K562 (cell line): Measurements from ENCODE around the gene DIAPH3. TPM values are rescaled to one million over a fixed set of nuclear protein-coding genes. Genes with fewer than 3 reads are reported as not detected.

Experiments used
- EP300 ChIP-seq: IDR thresholded peaks from 2 replicates; pipeline ENCODE4 v1.6.1; 2012; ENCODE audit warnings: low read length, improper control_type of control experiment
- HMG20A ChIP-seq: fragments of 450-650 bp; formaldehyde crosslinking; conservative IDR thresholded peaks from 2 replicates; pipeline ENCODE4 v1.4.0; 2020; ENCODE audit warnings: mild to moderate bottlenecking, mixed read lengths
- HNRNPLL ChIP-seq: fragments of 200-400 bp; formaldehyde crosslinking; IDR thresholded peaks from 2 replicates; pipeline ENCODE4 v1.6.1; 2017; ENCODE audit warnings: low read length, low read depth, mild to moderate bottlenecking; ENCODE audit not compliant: poor library complexity, severe bottlenecking
- MIER1 ChIP-seq: fragments of 450-650 bp; IDR thresholded peaks from 2 replicates; pipeline ENCODE4 v1.6.1; 2016; ENCODE audit warnings: antibody characterized with exemption, mild to moderate bottlenecking, low read depth
- PHF20 ChIP-seq: fragments of 450-650 bp; IDR thresholded peaks from 2 replicates; pipeline ENCODE4 v1.6.1; 2018; ENCODE audit not compliant: partially characterized antibody
- POLR2A ChIP-seq: fragments of 450-650 bp; conservative IDR thresholded peaks from 2 replicates; pipeline ENCODE4 v1.6.1; 2016
- PTBP1 ChIP-seq: fragments of 200-400 bp; formaldehyde crosslinking; IDR thresholded peaks from 2 replicates; pipeline ENCODE4 v1.6.1; 2017; ENCODE audit warnings: low read depth, low read length
- SMARCE1 ChIP-seq: fragments of 450-650 bp; IDR thresholded peaks from 2 replicates; pipeline ENCODE4 v1.7.1; 2016; ENCODE audit warnings: mild to moderate bottlenecking
- SPI1 ChIP-seq: IDR thresholded peaks from 2 replicates; pipeline ENCODE4 v1.6.1; 2011; ENCODE audit warnings: low read depth, low read length, control low read depth, borderline replicate concordance
- SRF ChIP-seq, 2 experiments: fragments of 250-450, 450-650 bp in 1 of 2; sonication (Bioruptor Pico) in 1 of 2; sonication (generic) in 1 of 2; formaldehyde crosslinking; IDR thresholded peaks; 2 replicates each; pipeline versions ENCODE4 v1.5.0 to v1.5.1; 2020 to 2022; ENCODE audit warnings: mild to moderate bottlenecking in 1 of 2, missing genetic modification reagents in 1 of 2
- SRSF7 ChIP-seq: fragments of 200-400 bp; formaldehyde crosslinking; optimal IDR thresholded peaks from 2 replicates; pipeline ENCODE3; 2017; ENCODE audit warnings: mild to moderate bottlenecking, low read depth, low read length
- TEAD4 ChIP-seq, 2 experiments: sonication (generic) in 1 of 2; formaldehyde crosslinking in 1 of 2; IDR thresholded peaks; 2 replicates each; pipeline versions ENCODE4 v1.6.1 to v1.8.0; 2012 to 2022; ENCODE audit warnings: borderline replicate concordance in 1 of 2, inconsistent platforms in 1 of 2, low read length in 1 of 2, mild to moderate bottlenecking in 1 of 2, missing genetic modification reagents in 1 of 2
- polyA plus RNA-seq, 8 experiments: library from polyadenylated mRNA; depleted of rRNA in 4 of 8; stranded (reverse) in 5 of 8; unstranded in 3 of 8; fragments of >200 nt; fragmentation: Nextera tagmentation in 2 of 8; fragmentation: Illumina TruSeq in 1 of 8; extraction: Ambion mirVana in 2 of 8; extraction: Trizol in 1 of 8; gene quantifications; 2 replicates each; pipeline versions ENCODE4 v1.2.1 to v1.2.3, GENCODE V29; 2011 to 2014; ENCODE audit warnings: inconsistent platforms in 1 of 8, missing spikeins in 1 of 8
- total RNA-seq, 7 experiments: library from RNA; depleted of rRNA in 6 of 7; stranded (reverse); fragments of >200 nt in 6 of 7; fragmentation: Illumina TruSeq in 2 of 7; extraction: Trizol in 2 of 7; gene quantifications; 2 replicates each; pipeline versions ENCODE4 v1.2.1 to v1.2.3, GENCODE V29; 2011 to 2021; ENCODE audit warnings: low replicate concordance in 1 of 7
- TF ChIP-seq, protein P1 (sequence below): fragments of 250-450 bp; sonication (Bioruptor Pico); IDR thresholded peaks from 2 replicates; pipeline ENCODE4 v1.9.0; 2021; ENCODE audit warnings: mild to moderate bottlenecking, inconsistent platforms
- TF ChIP-seq, protein P2 (sequence below): fragments of 450-650 bp; IDR thresholded peaks from 2 replicates; pipeline ENCODE4 v1.6.1; 2016
- TF ChIP-seq, protein P3 (sequence below): IDR thresholded peaks from 2 replicates; pipeline ENCODE4 v1.6.1; 2012; ENCODE audit warnings: low read depth, low read length, improper control_type of control experiment, borderline replicate concordance
- TF ChIP-seq, protein P4 (sequence below): fragments of 450-650 bp; IDR thresholded peaks from 2 replicates; pipeline ENCODE4 v1.6.1; 2016; ENCODE audit warnings: antibody characterized with exemption
- TF ChIP-seq, protein P5 (sequence below), 3 experiments: fragments of 200-800 bp in 1 of 3; fragments of 250-450 bp in 1 of 3; fragments of 450-650 bp in 1 of 3; sonication (Bioruptor Pico) in 1 of 3; sonication (Bioruptor generic) in 1 of 3; formaldehyde crosslinking in 1 of 3; IDR thresholded peaks; 2 replicates each; pipeline versions ENCODE4 v1.6.1 to v1.8.0; 2016 to 2022; ENCODE audit warnings: mild to moderate bottlenecking in 2 of 3, missing genetic modification characterization in 2 of 3, missing compliant biosample characterization in 1 of 3, moderate library complexity in 1 of 3

DIAPH3 gene
- total and polyA plus RNA-seq, 9 of the 15 experiments (the other 6 are each of a cell fraction or from before 2014, with no cell fraction given): 9.0 to 18.7 (median 14.7) TPM

- TF ChIP-seq, protein P1, sequence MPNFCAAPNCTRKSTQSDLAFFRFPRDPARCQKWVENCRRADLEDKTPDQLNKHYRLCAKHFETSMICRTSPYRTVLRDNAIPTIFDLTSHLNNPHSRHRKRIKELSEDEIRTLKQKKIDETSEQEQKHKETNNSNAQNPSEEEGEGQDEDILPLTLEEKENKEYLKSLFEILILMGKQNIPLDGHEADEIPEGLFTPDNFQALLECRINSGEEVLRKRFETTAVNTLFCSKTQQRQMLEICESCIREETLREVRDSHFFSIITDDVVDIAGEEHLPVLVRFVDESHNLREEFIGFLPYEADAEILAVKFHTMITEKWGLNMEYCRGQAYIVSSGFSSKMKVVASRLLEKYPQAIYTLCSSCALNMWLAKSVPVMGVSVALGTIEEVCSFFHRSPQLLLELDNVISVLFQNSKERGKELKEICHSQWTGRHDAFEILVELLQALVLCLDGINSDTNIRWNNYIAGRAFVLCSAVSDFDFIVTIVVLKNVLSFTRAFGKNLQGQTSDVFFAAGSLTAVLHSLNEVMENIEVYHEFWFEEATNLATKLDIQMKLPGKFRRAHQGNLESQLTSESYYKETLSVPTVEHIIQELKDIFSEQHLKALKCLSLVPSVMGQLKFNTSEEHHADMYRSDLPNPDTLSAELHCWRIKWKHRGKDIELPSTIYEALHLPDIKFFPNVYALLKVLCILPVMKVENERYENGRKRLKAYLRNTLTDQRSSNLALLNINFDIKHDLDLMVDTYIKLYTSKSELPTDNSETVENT (CRISPR knock-in tag): no peak
- TF ChIP-seq EP300: peak; percentile 90
- TF ChIP-seq, protein P2, sequence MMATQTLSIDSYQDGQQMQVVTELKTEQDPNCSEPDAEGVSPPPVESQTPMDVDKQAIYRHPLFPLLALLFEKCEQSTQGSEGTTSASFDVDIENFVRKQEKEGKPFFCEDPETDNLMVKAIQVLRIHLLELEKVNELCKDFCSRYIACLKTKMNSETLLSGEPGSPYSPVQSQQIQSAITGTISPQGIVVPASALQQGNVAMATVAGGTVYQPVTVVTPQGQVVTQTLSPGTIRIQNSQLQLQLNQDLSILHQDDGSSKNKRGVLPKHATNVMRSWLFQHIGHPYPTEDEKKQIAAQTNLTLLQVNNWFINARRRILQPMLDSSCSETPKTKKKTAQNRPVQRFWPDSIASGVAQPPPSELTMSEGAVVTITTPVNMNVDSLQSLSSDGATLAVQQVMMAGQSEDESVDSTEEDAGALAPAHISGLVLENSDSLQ: peak; percentile 76
- no peak for TF ChIP-seq PTBP1
- TF ChIP-seq, protein P3, sequence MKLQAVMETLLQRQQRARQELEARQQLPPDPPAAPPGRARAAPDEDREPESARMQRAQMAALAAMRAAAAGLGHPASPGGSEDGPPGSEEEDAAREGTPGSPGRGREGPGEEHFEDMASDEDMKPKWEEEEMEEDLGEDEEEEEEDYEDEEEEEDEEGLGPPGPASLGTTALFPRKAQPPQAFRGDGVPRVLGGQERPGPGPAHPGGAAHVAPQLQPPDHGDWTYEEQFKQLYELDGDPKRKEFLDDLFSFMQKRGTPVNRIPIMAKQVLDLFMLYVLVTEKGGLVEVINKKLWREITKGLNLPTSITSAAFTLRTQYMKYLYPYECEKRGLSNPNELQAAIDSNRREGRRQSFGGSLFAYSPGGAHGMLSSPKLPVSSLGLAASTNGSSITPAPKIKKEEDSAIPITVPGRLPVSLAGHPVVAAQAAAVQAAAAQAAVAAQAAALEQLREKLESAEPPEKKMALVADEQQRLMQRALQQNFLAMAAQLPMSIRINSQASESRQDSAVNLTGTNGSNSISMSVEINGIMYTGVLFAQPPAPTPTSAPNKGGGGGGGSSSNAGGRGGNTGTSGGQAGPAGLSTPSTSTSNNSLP: peak; percentile 56; the same call in 1 of the 2 replicates
- TF ChIP-seq SMARCE1: peak; percentile 83
- no peak for TF ChIP-seq SRSF7
- TF ChIP-seq SRF (CRISPR knock-in tag; IDR thresholded peaks at IDR 0.05): no peak
- TF ChIP-seq PHF20: no peak
- TF ChIP-seq, protein P4, sequence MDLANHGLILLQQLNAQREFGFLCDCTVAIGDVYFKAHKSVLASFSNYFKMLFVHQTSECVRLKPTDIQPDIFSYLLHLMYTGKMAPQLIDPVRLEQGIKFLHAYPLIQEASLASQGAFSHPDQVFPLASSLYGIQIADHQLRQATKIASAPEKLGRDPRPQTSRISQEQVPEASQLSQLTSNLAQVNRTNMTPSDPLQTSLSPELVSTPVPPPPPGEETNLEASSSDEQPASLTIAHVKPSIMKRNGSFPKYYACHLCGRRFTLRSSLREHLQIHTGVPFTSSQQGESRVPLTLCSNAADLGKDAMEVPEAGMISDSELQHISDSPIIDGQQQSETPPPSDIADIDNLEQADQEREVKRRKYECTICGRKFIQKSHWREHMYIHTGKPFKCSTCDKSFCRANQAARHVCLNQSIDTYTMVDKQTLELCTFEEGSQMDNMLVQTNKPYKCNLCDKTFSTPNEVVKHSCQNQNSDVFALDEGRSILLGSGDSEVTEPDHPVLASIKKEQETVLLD: no peak
- no peak for TF ChIP-seq MIER1
- TF ChIP-seq HMG20A (CRISPR knock-in tag): no peak
- peak; percentile 63 for TF ChIP-seq TEAD4 (IDR thresholded peaks at IDR 0.05; ENCODE audit: low read length)
- no peak for TF ChIP-seq TEAD4 (CRISPR knock-in tag; IDR thresholded peaks at IDR 0.05; ENCODE audit: borderline replicate concordance)
- TF ChIP-seq, protein P5, sequence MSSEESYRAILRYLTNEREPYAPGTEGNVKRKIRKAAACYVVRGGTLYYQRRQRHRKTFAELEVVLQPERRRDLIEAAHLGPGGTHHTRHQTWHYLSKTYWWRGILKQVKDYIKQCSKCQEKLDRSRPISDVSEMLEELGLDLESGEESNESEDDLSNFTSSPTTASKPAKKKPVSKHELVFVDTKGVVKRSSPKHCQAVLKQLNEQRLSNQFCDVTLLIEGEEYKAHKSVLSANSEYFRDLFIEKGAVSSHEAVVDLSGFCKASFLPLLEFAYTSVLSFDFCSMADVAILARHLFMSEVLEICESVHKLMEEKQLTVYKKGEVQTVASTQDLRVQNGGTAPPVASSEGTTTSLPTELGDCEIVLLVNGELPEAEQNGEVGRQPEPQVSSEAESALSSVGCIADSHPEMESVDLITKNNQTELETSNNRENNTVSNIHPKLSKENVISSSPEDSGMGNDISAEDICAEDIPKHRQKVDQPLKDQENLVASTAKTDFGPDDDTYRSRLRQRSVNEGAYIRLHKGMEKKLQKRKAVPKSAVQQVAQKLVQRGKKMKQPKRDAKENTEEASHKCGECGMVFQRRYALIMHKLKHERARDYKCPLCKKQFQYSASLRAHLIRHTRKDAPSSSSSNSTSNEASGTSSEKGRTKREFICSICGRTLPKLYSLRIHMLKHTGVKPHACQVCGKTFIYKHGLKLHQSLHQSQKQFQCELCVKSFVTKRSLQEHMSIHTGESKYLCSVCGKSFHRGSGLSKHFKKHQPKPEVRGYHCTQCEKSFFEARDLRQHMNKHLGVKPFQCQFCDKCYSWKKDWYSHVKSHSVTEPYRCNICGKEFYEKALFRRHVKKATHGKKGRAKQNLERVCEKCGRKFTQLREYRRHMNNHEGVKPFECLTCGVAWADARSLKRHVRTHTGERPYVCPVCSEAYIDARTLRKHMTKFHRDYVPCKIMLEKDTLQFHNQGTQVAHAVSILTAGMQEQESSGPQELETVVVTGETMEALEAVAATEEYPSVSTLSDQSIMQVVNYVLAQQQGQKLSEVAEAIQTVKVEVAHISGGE (CRISPR knock-in tag; IDR thresholded peaks at IDR 0.05): no peak
- TF ChIP-seq SPI1: no peak
- no peak for TF ChIP-seq POLR2A
- TF ChIP-seq HNRNPLL: no peak
Measured at GRCh38 chr13:60165391-60166099, 1.8 kb upstream of the DIAPH3 start (continued).
